Stimulated activated effector memory CD8-positive, alpha-beta T cell treated with anti-CD3 and anti-CD28 coated beads, Interleukin-12 subunit alpha, Interleukin-12 subunit beta, amount 100 ng/mL, for 72 hours (primary cell): ENCODE measurements around the gene OR2H2.

ENCODE experiments used
- ATAC-seq: fragments of 150-1000 bp; cut with Tn5 transposase; 2 replicates; pipeline ENCODE4 v1.10.0; 2021
- DNase-seq, 2 donors: peaks; one replicate each; pipeline ENCODE4 v3.0.0; 2021 to 2022; ENCODE audit warnings: low spot score in 2 of 2
- H3K27ac Mint-ChIP-seq: one replicate; pipeline ENCODE4 v1.8.0; 2022; ENCODE audit warnings: mild to moderate bottlenecking, mixed read lengths
- H3K36me3 Mint-ChIP-seq: one replicate; pipeline ENCODE4 v1.8.0; 2022; ENCODE audit warnings: mild to moderate bottlenecking, mixed read lengths
- H3K4me1 Mint-ChIP-seq: one replicate; pipeline ENCODE4 v1.8.0; 2022; ENCODE audit warnings: mixed read lengths
- H3K4me3 Mint-ChIP-seq: one replicate; pipeline ENCODE4 v1.8.0; 2022; ENCODE audit warnings: mild to moderate bottlenecking, mixed read lengths
- H3K9me3 Mint-ChIP-seq: one replicate; pipeline ENCODE4 v1.8.0; 2022; ENCODE audit warnings: mixed read lengths

Gene OR2H2

GRCh38 chr6:29584821-29585220, at the start of gene OR2H2:
OR2H2 (plus strand) TSS chr6:29585121; CDS start chr6:29587945, 2,824 bp downstream.
- Mint-ChIP-seq H3K27ac (no peak within 1 kb of the TSS), H3K36me3 (no peaks in the 10 kb centered on the region), H3K9me3 (no peaks in the 10 kb centered on the region), H3K4me1 (no peaks in the 10 kb centered on the region), H3K4me3 (no peak within 1 kb of the TSS)
- DNase-seq, result no peak
- ATAC-seq, result no peak

GRCh38 chr6:29537714-29538403, 47.1 kb upstream of the OR2H2 start:
- Mint-ChIP-seq H3K4me1 (no peaks in the 10 kb centered on the region), H3K36me3 (no peaks in the 10 kb centered on the region)

GRCh38 chr6:29547573-29547972, 37.3 kb upstream of the OR2H2 start:
- H3K9me3 Mint-ChIP-seq, result no peaks in the 10 kb centered on the region
- peak in 1 of 2 donors; percentile 46 for DNase-seq
- ATAC-seq, result peak; percentile 84
- H3K4me3 Mint-ChIP-seq, result no peak overlapping the region
- H3K4me1 Mint-ChIP-seq, result peaks cover 4% of the 10 kb centered on the region
- no peak overlapping the region for H3K27ac Mint-ChIP-seq
- no peaks in the 10 kb centered on the region for H3K36me3 Mint-ChIP-seq

More at GRCh38 chr6:29537714-29538403, 47.1 kb upstream of the OR2H2 start:
- peak in 1 of 2 donors; percentile 34 for DNase-seq
- Mint-ChIP-seq H3K4me3 (no peak overlapping the region), H3K9me3 (no peaks in the 10 kb centered on the region), H3K27ac (no peak overlapping the region)
- ATAC-seq, result no peak

- Mint-ChIP-seq H3K27ac (no peak overlapping the region), H3K4me1 (peaks cover 16% of the 10 kb centered on the region), H3K36me3 (no peaks in the 10 kb centered on the region), H3K9me3 (no peaks in the 10 kb centered on the region), H3K4me3 (peak overlapping the region; percentile 61)
- peak; percentile 70 for ATAC-seq
- peak in 1 of 2 donors; percentile 46 for DNase-seq
Measured at GRCh38 chr6:29552512-29553051, 32.3 kb upstream of the OR2H2 start.

- H3K9me3 Mint-ChIP-seq, result no peaks in the 10 kb centered on the region
- H3K27ac Mint-ChIP-seq, result no peak overlapping the region
- peak; percentile 67 for ATAC-seq
- H3K36me3 Mint-ChIP-seq, result no peaks in the 10 kb centered on the region
- peaks cover 12% of the 10 kb centered on the region for H3K4me1 Mint-ChIP-seq
- peak in 1 of 2 donors; percentile 51 for DNase-seq
- peak overlapping the region; percentile 61 for H3K4me3 Mint-ChIP-seq
Measured at GRCh38 chr6:29553268-29554057, 31.5 kb upstream of the OR2H2 start.

- Mint-ChIP-seq H3K4me1 (peaks cover 12% of the 10 kb centered on the region), H3K36me3 (no peaks in the 10 kb centered on the region), H3K4me3 (peak overlapping the region; percentile 61), H3K27ac (no peak overlapping the region), H3K9me3 (no peaks in the 10 kb centered on the region)
- DNase-seq, result peak in 1 of 2 donors; percentile 8
- no peak for ATAC-seq
Measured at GRCh38 chr6:29554764-29555163, 30.2 kb upstream of the OR2H2 start.

GRCh38 chr6:29557320-29557719, 27.6 kb upstream of the OR2H2 start:
- ATAC-seq, result no peak
- H3K36me3 Mint-ChIP-seq, result no peaks in the 10 kb centered on the region
- no peak overlapping the region for H3K27ac Mint-ChIP-seq
- H3K9me3 Mint-ChIP-seq, result no peaks in the 10 kb centered on the region
- peaks cover 18% of the 10 kb centered on the region for H3K4me1 Mint-ChIP-seq
- DNase-seq, result peak in 1 of 2 donors; percentile 17
- no peak overlapping the region for H3K4me3 Mint-ChIP-seq

GRCh38 chr6:29558439-29559079, 26.4 kb upstream of the OR2H2 start:
- peak in 1 of 2 donors; percentile 33 for DNase-seq
- Mint-ChIP-seq H3K4me1 (peaks cover 10% of the 10 kb centered on the region), H3K9me3 (no peaks in the 10 kb centered on the region), H3K36me3 (no peaks in the 10 kb centered on the region), H3K4me3 (no peak overlapping the region), H3K27ac (no peak overlapping the region)
- ATAC-seq, result no peak

GRCh38 chr6:29559524-29560287, 25.2 kb upstream of the OR2H2 start, which contains the start of gene UBD:
UBD (minus strand) TSS chr6:29559732; CDS start chr6:29559701, 31 bp downstream.
- Mint-ChIP-seq H3K4me1 (peaks cover 5% of the 10 kb centered on the region), H3K4me3 (no peak within 1 kb of the TSS), H3K36me3 (no peaks in the 10 kb centered on the region), H3K27ac (no peak within 1 kb of the TSS), H3K9me3 (no peaks in the 10 kb centered on the region)
- peak in 1 of 2 donors; percentile 29 for DNase-seq
- no peak for ATAC-seq

GRCh38 chr6:29561091-29561490, 23.8 kb upstream of the OR2H2 start:
- DNase-seq (peak in 1 of 2 donors; percentile 25), ATAC-seq (no peak)
- Mint-ChIP-seq H3K27ac (no peak overlapping the region), H3K9me3 (no peaks in the 10 kb centered on the region), H3K4me3 (no peak overlapping the region), H3K4me1 (peaks cover 5% of the 10 kb centered on the region), H3K36me3 (no peaks in the 10 kb centered on the region)

- no peak for ATAC-seq
- Mint-ChIP-seq H3K4me3 (no peak overlapping the region), H3K9me3 (no peaks in the 10 kb centered on the region), H3K36me3 (no peaks in the 10 kb centered on the region), H3K4me1 (peaks cover 5% of the 10 kb centered on the region), H3K27ac (no peak overlapping the region)
- peak in 1 of 2 donors; percentile 10 for DNase-seq
Measured at GRCh38 chr6:29561606-29562181, 23.2 kb upstream of the OR2H2 start.

GRCh38 chr6:29563435-29563965, 21.4 kb upstream of the OR2H2 start:
- H3K4me1 Mint-ChIP-seq, result peaks cover 5% of the 10 kb centered on the region
- ATAC-seq, result no peak
- no peak for DNase-seq
- H3K27ac Mint-ChIP-seq, result no peak overlapping the region
- no peaks in the 10 kb centered on the region for H3K9me3 Mint-ChIP-seq
- H3K36me3 Mint-ChIP-seq, result no peaks in the 10 kb centered on the region
- H3K4me3 Mint-ChIP-seq, result no peak overlapping the region

GRCh38 chr6:29564875-29565274, 20.0 kb upstream of the OR2H2 start:
- H3K9me3 Mint-ChIP-seq, result no peaks in the 10 kb centered on the region

GRCh38 chr6:29566856-29567255, 18.1 kb upstream of the OR2H2 start:
- H3K36me3 Mint-ChIP-seq, result no peaks in the 10 kb centered on the region

More at GRCh38 chr6:29564875-29565274, 20.0 kb upstream of the OR2H2 start:
- H3K4me1 Mint-ChIP-seq, result peaks cover 5% of the 10 kb centered on the region
- no peak for DNase-seq
- no peak overlapping the region for H3K27ac Mint-ChIP-seq
- no peak overlapping the region for H3K4me3 Mint-ChIP-seq
- no peaks in the 10 kb centered on the region for H3K36me3 Mint-ChIP-seq
- no peak for ATAC-seq

More at GRCh38 chr6:29566856-29567255, 18.1 kb upstream of the OR2H2 start:
- Mint-ChIP-seq H3K4me1 (no peaks in the 10 kb centered on the region), H3K27ac (no peak overlapping the region), H3K4me3 (no peak overlapping the region), H3K9me3 (no peaks in the 10 kb centered on the region)
- ATAC-seq, result no peak
- no peak for DNase-seq
